ENCODE measurements around the gene NEDD1. TPM values are rescaled to one million over a fixed set of nuclear protein-coding genes. Genes with fewer than 3 reads are reported as not detected.
A peak's percentile ranks its signal among the peaks of the same experiment; 100 is the strongest.

Gene NEDD1
- total and polyA plus RNA-seq, 4 donors: 7.8 to 15.0 (median 12.1) TPM

GRCh38 chr12:96874211-96874610 lies 32.8 kb upstream of the NEDD1 start:
- no peak overlapping the region for H3K27ac ChIP-seq (ENCODE audit: low read depth in 1 of 2, low read length in 2 of 2)
- H3K4me3 ChIP-seq (ENCODE audit: low read length in 2 of 2): no peak overlapping the region
- no peaks in the 10 kb centered on the region for H3K9me3 ChIP-seq (ENCODE audit: control insufficient read depth, low read length)
- H3K27me3 ChIP-seq (ENCODE audit: control insufficient read depth in 1 of 2, insufficient read depth in 2 of 2, low read length in 1 of 2): no peaks in the 10 kb centered on the region
- 86 to 89% methylated on average over 2 of the region's 2 CpGs for WGBS, 2 donors
- DNase-seq (no peak), ATAC-seq (ENCODE audit: low FRiP score) (no peak)
- H3K36me3 ChIP-seq (ENCODE audit: control insufficient read depth in 1 of 2, insufficient read depth in 2 of 2, low read length in 1 of 2): no peaks in the 10 kb centered on the region
- intact Hi-C loops (cut with DNase I): no loop called here
- H3K4me1 ChIP-seq (ENCODE audit: control insufficient read depth in 1 of 2, insufficient read depth in 2 of 2, low read length in 2 of 2): no peaks in the 10 kb centered on the region

GRCh38 chr12:96876966-96877365 lies 30.1 kb upstream of the NEDD1 start:
- Histone ChIP-seq H3K4me1 (ENCODE audit: control insufficient read depth in 1 of 2, insufficient read depth in 2 of 2, low read length in 2 of 2) (no peaks in the 10 kb centered on the region), H3K4me3 (ENCODE audit: low read length in 2 of 2) (no peak overlapping the region), H3K36me3 (ENCODE audit: control insufficient read depth in 1 of 2, insufficient read depth in 2 of 2, low read length in 1 of 2) (no peaks in the 10 kb centered on the region), H3K9me3 (ENCODE audit: control insufficient read depth, low read length) (peaks cover 1% of the 10 kb centered on the region), H3K27ac (ENCODE audit: low read depth in 1 of 2, low read length in 2 of 2) (no peak overlapping the region), H3K27me3 (ENCODE audit: control insufficient read depth in 1 of 2, insufficient read depth in 2 of 2, low read length in 1 of 2) (no peaks in the 10 kb centered on the region)
- intact Hi-C loops (cut with DNase I): no loop called here
- no peak for ATAC-seq (ENCODE audit: low FRiP score)
- no peak for DNase-seq
- 77 to 89% methylated on average over 3 of the region's 3 CpGs for WGBS, 2 donors

DNA sequence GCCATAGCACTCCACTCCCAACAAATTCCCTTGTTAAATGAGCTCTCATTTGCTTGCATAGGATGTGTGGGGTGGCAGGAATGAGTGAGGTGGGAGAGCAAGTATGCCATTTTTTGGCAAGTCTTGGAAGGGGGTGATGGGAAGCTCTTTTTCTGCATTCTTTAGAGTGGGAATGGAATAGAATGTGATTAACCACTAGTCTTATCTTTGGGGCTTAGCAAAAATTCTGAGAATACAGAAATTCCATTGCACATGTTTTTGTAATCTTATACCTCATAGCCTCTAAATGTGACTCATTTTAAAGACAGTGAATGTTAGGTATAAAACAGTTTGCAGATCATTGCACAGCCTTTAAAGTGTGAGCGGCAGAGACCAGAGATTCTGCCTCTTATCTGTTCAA lies 28.4 kb upstream of the NEDD1 start:
- Histone ChIP-seq H3K9me3 (ENCODE audit: control insufficient read depth, low read length) (peaks cover 3% of the 10 kb centered on the region), H3K4me3 (ENCODE audit: low read length in 2 of 2) (no peak overlapping the region), H3K27ac (ENCODE audit: low read depth in 1 of 2, low read length in 2 of 2) (no peak overlapping the region), H3K36me3 (ENCODE audit: control insufficient read depth in 1 of 2, insufficient read depth in 2 of 2, low read length in 1 of 2) (no peaks in the 10 kb centered on the region), H3K4me1 (ENCODE audit: control insufficient read depth in 1 of 2, insufficient read depth in 2 of 2, low read length in 2 of 2) (no peaks in the 10 kb centered on the region), H3K27me3 (ENCODE audit: control insufficient read depth in 1 of 2, insufficient read depth in 2 of 2, low read length in 1 of 2) (no peaks in the 10 kb centered on the region)
- WGBS, 2 donors: 65 to 84% methylated on average over 1 of the region's 1 CpG
- DNase-seq (no peak), ATAC-seq (ENCODE audit: low FRiP score) (no peak)
- intact Hi-C loops (cut with DNase I): no loop called here

DNA sequence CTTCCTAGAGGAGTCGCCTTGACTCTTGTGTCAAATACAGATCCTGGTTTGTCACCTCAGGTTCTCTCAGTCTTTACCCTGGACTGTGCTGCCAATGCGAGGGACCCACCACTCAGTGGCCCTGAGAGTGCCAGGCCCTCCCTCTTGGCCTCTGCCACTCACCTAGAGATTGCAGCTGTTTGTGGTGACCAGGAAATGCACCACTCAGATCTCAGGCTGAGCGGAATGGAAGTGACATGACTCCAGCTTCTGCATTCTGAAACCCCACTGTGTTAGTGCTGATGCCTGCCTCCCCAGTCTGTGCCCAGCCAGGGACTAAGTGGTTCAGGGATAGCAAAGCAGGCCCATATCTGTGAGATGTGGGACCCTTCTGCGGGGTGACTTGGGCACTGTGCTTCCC lies 27.8 kb upstream of the NEDD1 start:
- WGBS, 2 donors: 89 to 91% methylated on average over 4 of the region's 4 CpGs
- intact Hi-C loops (cut with DNase I): no loop called here
- peak; percentile 28 for ATAC-seq (ENCODE audit: low FRiP score)

DNA sequence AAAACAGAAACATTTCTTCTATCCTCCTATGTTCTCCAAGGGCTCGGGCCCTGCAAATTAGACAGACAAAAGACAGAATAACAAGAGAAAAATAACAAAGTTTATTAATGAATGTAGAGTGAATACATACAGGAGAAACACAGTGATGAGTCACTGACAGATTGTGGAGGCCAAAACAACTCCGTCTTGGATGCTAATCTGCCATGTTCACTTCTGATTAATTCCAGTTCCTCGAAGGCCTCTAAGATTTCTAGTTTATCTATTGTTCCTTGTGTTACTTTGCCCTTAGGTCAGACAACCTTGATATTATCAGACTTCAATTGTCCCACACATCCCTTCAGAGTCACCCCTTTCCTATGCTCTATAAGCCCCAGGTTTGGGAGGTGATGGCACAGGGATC lies 26.8 kb upstream of the NEDD1 start:
- intact Hi-C loops (cut with DNase I): no loop called here
- no peak overlapping the region for H3K4me3 ChIP-seq (ENCODE audit: low read length in 2 of 2)
- H3K4me1 ChIP-seq (ENCODE audit: control insufficient read depth in 1 of 2, insufficient read depth in 2 of 2, low read length in 2 of 2): no peaks in the 10 kb centered on the region
- no peak for ATAC-seq (ENCODE audit: low FRiP score)
- H3K9me3 ChIP-seq (ENCODE audit: control insufficient read depth, low read length): peaks cover 3% of the 10 kb centered on the region
- no peak for DNase-seq
- H3K27ac ChIP-seq (ENCODE audit: low read depth in 1 of 2, low read length in 2 of 2): no peak overlapping the region
- 75 to 84% methylated on average over 3 of the region's 3 CpGs for WGBS, 2 donors
- H3K36me3 ChIP-seq (ENCODE audit: control insufficient read depth in 1 of 2, insufficient read depth in 2 of 2, low read length in 1 of 2): no peaks in the 10 kb centered on the region
- no peaks in the 10 kb centered on the region for H3K27me3 ChIP-seq (ENCODE audit: control insufficient read depth in 1 of 2, insufficient read depth in 2 of 2, low read length in 1 of 2)

More for the DNA sequence above, 27.8 kb upstream of the NEDD1 start:
- no peak for DNase-seq
- H3K36me3 ChIP-seq (ENCODE audit: control insufficient read depth in 1 of 2, insufficient read depth in 2 of 2, low read length in 1 of 2): no peaks in the 10 kb centered on the region
- no peak overlapping the region for H3K4me3 ChIP-seq (ENCODE audit: low read length in 2 of 2)
- no peaks in the 10 kb centered on the region for H3K27me3 ChIP-seq (ENCODE audit: control insufficient read depth in 1 of 2, insufficient read depth in 2 of 2, low read length in 1 of 2)
- H3K4me1 ChIP-seq (ENCODE audit: control insufficient read depth in 1 of 2, insufficient read depth in 2 of 2, low read length in 2 of 2): no peaks in the 10 kb centered on the region
- H3K27ac ChIP-seq (ENCODE audit: low read depth in 1 of 2, low read length in 2 of 2): no peak overlapping the region
- peaks cover 3% of the 10 kb centered on the region for H3K9me3 ChIP-seq (ENCODE audit: control insufficient read depth, low read length)

- Histone ChIP-seq H3K27me3 (ENCODE audit: control insufficient read depth in 1 of 2, insufficient read depth in 2 of 2, low read length in 1 of 2) (no peaks in the 10 kb centered on the region), H3K9me3 (ENCODE audit: control insufficient read depth, low read length) (peaks cover 3% of the 10 kb centered on the region), H3K36me3 (ENCODE audit: control insufficient read depth in 1 of 2, insufficient read depth in 2 of 2, low read length in 1 of 2) (no peaks in the 10 kb centered on the region), H3K27ac (ENCODE audit: low read depth in 1 of 2, low read length in 2 of 2) (no peak overlapping the region), H3K4me3 (ENCODE audit: low read length in 2 of 2) (no peak overlapping the region), H3K4me1 (ENCODE audit: control insufficient read depth in 1 of 2, insufficient read depth in 2 of 2, low read length in 2 of 2) (no peaks in the 10 kb centered on the region)
- ATAC-seq (ENCODE audit: low FRiP score): no peak
- intact Hi-C loops (cut with DNase I): no loop called here
- DNase-seq: no peak
These were observed 25.4 kb upstream of the NEDD1 start for GRCh38 chr12:96881608-96882007.

GRCh38 chr12:96882862-96883261 lies 24.2 kb upstream of the NEDD1 start:
- no peak overlapping the region for H3K4me3 ChIP-seq (ENCODE audit: low read length in 2 of 2)
- DNase-seq: no peak
- ATAC-seq (ENCODE audit: low FRiP score): no peak
- peaks cover 3% of the 10 kb centered on the region for H3K9me3 ChIP-seq (ENCODE audit: control insufficient read depth, low read length)
- no peaks in the 10 kb centered on the region for H3K27me3 ChIP-seq (ENCODE audit: control insufficient read depth in 1 of 2, insufficient read depth in 2 of 2, low read length in 1 of 2)
- intact Hi-C loops (cut with DNase I): no loop called here
- 61 to 63% methylated on average over 2 of the region's 2 CpGs for WGBS, 2 donors
- no peaks in the 10 kb centered on the region for H3K4me1 ChIP-seq (ENCODE audit: control insufficient read depth in 1 of 2, insufficient read depth in 2 of 2, low read length in 2 of 2)
- no peak overlapping the region for H3K27ac ChIP-seq (ENCODE audit: low read depth in 1 of 2, low read length in 2 of 2)
- H3K36me3 ChIP-seq (ENCODE audit: control insufficient read depth in 1 of 2, insufficient read depth in 2 of 2, low read length in 1 of 2): no peaks in the 10 kb centered on the region

GRCh38 chr12:96883571-96883970 lies 23.5 kb upstream of the NEDD1 start:
- H3K4me3 ChIP-seq (ENCODE audit: low read length in 2 of 2): no peak overlapping the region
- H3K27me3 ChIP-seq (ENCODE audit: control insufficient read depth in 1 of 2, insufficient read depth in 2 of 2, low read length in 1 of 2): no peaks in the 10 kb centered on the region
- peaks cover 3% of the 10 kb centered on the region for H3K9me3 ChIP-seq (ENCODE audit: control insufficient read depth, low read length)
- ATAC-seq (ENCODE audit: low FRiP score) (no peak), DNase-seq (no peak)
- H3K27ac ChIP-seq (ENCODE audit: low read depth in 1 of 2, low read length in 2 of 2): no peak overlapping the region
- H3K36me3 ChIP-seq (ENCODE audit: control insufficient read depth in 1 of 2, insufficient read depth in 2 of 2, low read length in 1 of 2): no peaks in the 10 kb centered on the region
- 92 to 93% methylated on average over 4 of the region's 4 CpGs for WGBS, 2 donors
- intact Hi-C loops (cut with DNase I): no loop called here
- H3K4me1 ChIP-seq (ENCODE audit: control insufficient read depth in 1 of 2, insufficient read depth in 2 of 2, low read length in 2 of 2): no peaks in the 10 kb centered on the region

GRCh38 chr12:96886998-96887677 lies 19.9 kb upstream of the NEDD1 start:
- ATAC-seq (ENCODE audit: low FRiP score): no peak
- Histone ChIP-seq H3K27me3 (ENCODE audit: control insufficient read depth in 1 of 2, insufficient read depth in 2 of 2, low read length in 1 of 2) (no peaks in the 10 kb centered on the region), H3K9me3 (ENCODE audit: control insufficient read depth, low read length) (peaks cover 1% of the 10 kb centered on the region), H3K4me1 (ENCODE audit: control insufficient read depth in 1 of 2, insufficient read depth in 2 of 2, low read length in 2 of 2) (no peaks in the 10 kb centered on the region), H3K27ac (ENCODE audit: low read depth in 1 of 2, low read length in 2 of 2) (no peak overlapping the region), H3K36me3 (ENCODE audit: control insufficient read depth in 1 of 2, insufficient read depth in 2 of 2, low read length in 1 of 2) (no peaks in the 10 kb centered on the region), H3K4me3 (ENCODE audit: low read length in 2 of 2) (no peak overlapping the region)
- DNase-seq: no peak
- 13 to 19% methylated on average over 4 of the region's 4 CpGs for WGBS, 2 donors
- intact Hi-C loops (cut with DNase I): no loop called here

Data from aorta (tissue), 5 donors.